H1 (cell line): ENCODE data around the gene CASKIN2. TPM values are rescaled to one million over a fixed set of nuclear protein-coding genes. Genes with fewer than 3 reads are reported as not detected.

ENCODE experiments used
- CTCF ChIA-PET: fragments of 300-600 bp; sonication (Branson Sonifier 250); formaldehyde crosslinking; loops from one replicate; lab custom pipeline; 2021; ENCODE audit not compliant: partially characterized antibody; lab: Charles Lee
- POLR2A ChIA-PET: fragments of 300-600 bp; sonication (Branson Sonifier 250); formaldehyde crosslinking; loops from one replicate; lab custom pipeline; 2021; ENCODE audit warnings: inconsistent platforms; ENCODE audit not compliant: partially characterized antibody; lab: Charles Lee
- DNase-seq, 2 experiments: peaks; one replicate each; pipeline versions ENCODE4 v3.0.0 to v3.0.0-alpha.2; 2010 to 2022; ENCODE audit warnings: low spot score in 2 of 2, low read depth in 1 of 2, mixed read lengths in 1 of 2
- FAIRE-seq: peaks from 2 replicates; lab custom pipeline; 2011; peaks lifted over from hg19 to GRCh38; lab: Jason Lieb, UNC
- H2AFZ ChIP-seq: 2 replicates; pipeline ENCODE4 v1.8.1; 2012; ENCODE audit warnings: low read length, inconsistent platforms
- H2AK5ac ChIP-seq: 2 replicates; pipeline ENCODE4 v1.6.1; 2013; ENCODE audit warnings: low read depth, low read length
- H2BK120ac ChIP-seq: replicated peaks from 2 replicates; pipeline ENCODE3; 2013; ENCODE audit warnings: low read depth, low read length, inconsistent platforms
- H2BK12ac ChIP-seq: 2 replicates; pipeline ENCODE4 v1.6.1; 2013; ENCODE audit warnings: low read depth, low read length
- H2BK15ac ChIP-seq: 2 replicates; pipeline ENCODE4 v1.6.1; 2013; ENCODE audit warnings: low read length
- H2BK20ac ChIP-seq: 2 replicates; pipeline ENCODE4 v1.6.1; 2013; ENCODE audit warnings: low read length
- H2BK5ac ChIP-seq: 2 replicates; pipeline ENCODE4 v1.6.1; 2013; ENCODE audit warnings: low read depth, low read length
- H3K14ac ChIP-seq: 2 replicates; pipeline ENCODE4 v1.6.1; 2013; ENCODE audit warnings: inconsistent platforms; ENCODE audit not compliant: insufficient read length
- H3K18ac ChIP-seq: 2 replicates; pipeline ENCODE4 v1.6.1; 2013; ENCODE audit warnings: low read length; ENCODE audit errors: extremely low read depth
- H3K23ac ChIP-seq: 2 replicates; pipeline ENCODE4 v1.6.1; 2013; ENCODE audit warnings: inconsistent platforms; ENCODE audit not compliant: insufficient read length
- H3K23me2 ChIP-seq: 2 replicates; pipeline ENCODE4 v1.6.1; 2013; ENCODE audit warnings: low read depth, low read length
- H3K27ac ChIP-seq: 2 replicates; pipeline ENCODE4 v1.6.1; 2011; ENCODE audit warnings: low read depth, low read length, inconsistent platforms
- H3K27me3 ChIP-seq, 4 experiments: replicated peaks in 1 of 4; 1 replicate in 1 of 4; 2 replicates in 3 of 4; pipeline versions ENCODE4 v1.6.1 to v1.8.1; 2011 to 2013; ENCODE audit warnings: low read length in 3 of 4, mild to moderate bottlenecking in 3 of 4, inconsistent platforms in 2 of 4, mixed read lengths in 2 of 4, moderate library complexity in 1 of 4; ENCODE audit not compliant: control insufficient read depth in 3 of 4, insufficient read depth in 3 of 4; ENCODE audit errors: extremely low read depth in 1 of 4
- H3K36me3 ChIP-seq, 4 experiments: 2 replicates each; pipeline versions ENCODE4 v1.6.1 to v1.8.1; 2011 to 2013; ENCODE audit warnings: mild to moderate bottlenecking in 4 of 4, low read length in 3 of 4, moderate library complexity in 2 of 4, control low read depth in 1 of 4, inconsistent platforms in 1 of 4; ENCODE audit not compliant: insufficient read depth in 4 of 4, control insufficient read depth in 2 of 4
- H3K4ac ChIP-seq: replicated peaks from 2 replicates; pipeline ENCODE3; 2013; ENCODE audit warnings: low read length, low read depth, mixed read lengths, inconsistent platforms; ENCODE audit not compliant: insufficient read length
- H3K4me1 ChIP-seq, 4 experiments: replicated peaks in 1 of 4; 1 replicate in 1 of 4; 2 replicates in 3 of 4; pipeline versions ENCODE4 v1.6.1 to v1.8.1; 2011 to 2013; ENCODE audit warnings: low read length in 3 of 4, inconsistent platforms in 2 of 4, mixed read lengths in 1 of 4; ENCODE audit not compliant: insufficient read depth in 4 of 4, control insufficient read depth in 3 of 4
- H3K4me2 ChIP-seq, 2 experiments: 2 replicates each; pipeline versions ENCODE4 v1.6.1 to v1.8.1; 2011 to 2013; ENCODE audit warnings: low read depth in 2 of 2, low read length in 2 of 2, control low read depth in 1 of 2, inconsistent platforms in 1 of 2, mild to moderate bottlenecking in 1 of 2; ENCODE audit not compliant: insufficient read depth in 1 of 2
- H3K4me3 ChIP-seq, 4 experiments: fragments of 200-600, 300-600 bp in 1 of 4; sonication (generic), shearing (Covaris generic), sonication (Bioruptor Twin) in 1 of 4; 2 replicates each; pipeline versions ENCODE4 v1.5.1 to v1.8.1; 2011 to 2016; ENCODE audit warnings: low read length in 4 of 4, low read depth in 3 of 4, control low read depth in 2 of 4, inconsistent platforms in 2 of 4, mild to moderate bottlenecking in 2 of 4, mixed read lengths in 1 of 4, moderate library complexity in 1 of 4; ENCODE audit not compliant: insufficient read depth in 2 of 4; ENCODE audit errors: extremely low read depth in 1 of 4
- H3K56ac ChIP-seq: replicated peaks from 2 replicates; pipeline ENCODE3; 2013; ENCODE audit warnings: low read depth, mild to moderate bottlenecking, mixed read lengths, low read length, inconsistent platforms; ENCODE audit not compliant: insufficient read length
- H3K79me1 ChIP-seq: 2 replicates; pipeline ENCODE4 v1.6.1; 2013; ENCODE audit warnings: low read depth, low read length, control low read depth
- H3K79me2 ChIP-seq, 2 experiments: 2 replicates each; pipeline versions ENCODE4 v1.6.1 to v1.8.1; 2012 to 2013; ENCODE audit warnings: low read length in 2 of 2, mild to moderate bottlenecking in 2 of 2, inconsistent platforms in 1 of 2; ENCODE audit not compliant: insufficient read depth in 2 of 2, control insufficient read depth in 1 of 2
- H3K9ac ChIP-seq, 4 experiments: replicated peaks in 1 of 4; 1 replicate in 1 of 4; 2 replicates in 3 of 4; pipeline versions ENCODE4 v1.6.1 to v1.8.1; 2011 to 2013; ENCODE audit warnings: low read depth in 3 of 4, low read length in 3 of 4, control low read depth in 2 of 4, mild to moderate bottlenecking in 2 of 4, moderate library complexity in 2 of 4, inconsistent platforms in 1 of 4; ENCODE audit errors: extremely low read depth in 1 of 4
- H3K9me3 ChIP-seq, 2 experiments: 2 replicates each; pipeline versions ENCODE4 v1.6.1 to v1.8.1; 2012 to 2013; ENCODE audit warnings: mild to moderate bottlenecking in 2 of 2, moderate library complexity in 2 of 2, control low read depth in 1 of 2, inconsistent platforms in 1 of 2, low read depth in 1 of 2, low read length in 1 of 2, mixed read lengths in 1 of 2; ENCODE audit not compliant: insufficient read depth in 2 of 2
- H4K20me1 ChIP-seq, 2 experiments: replicated peaks in 1 of 2; 2 replicates each; pipeline versions ENCODE3 to v1.8.1; 2011 to 2013; ENCODE audit warnings: inconsistent platforms in 2 of 2, low read length in 2 of 2, mild to moderate bottlenecking in 1 of 2; ENCODE audit not compliant: insufficient read depth in 2 of 2, control insufficient read depth in 1 of 2
- H4K5ac ChIP-seq: 2 replicates; pipeline ENCODE4 v1.6.1; 2013; ENCODE audit warnings: low read length, low read depth, mixed read lengths, inconsistent platforms; ENCODE audit not compliant: insufficient read length
- H4K8ac ChIP-seq: 2 replicates; pipeline ENCODE4 v1.8.0; 2013; ENCODE audit warnings: mild to moderate bottlenecking, moderate library complexity, low read length, inconsistent platforms; ENCODE audit not compliant: insufficient read depth; ENCODE audit errors: extremely low read depth
- H4K91ac ChIP-seq: replicated peaks from 2 replicates; pipeline ENCODE3; 2013; ENCODE audit warnings: low read length, mixed read lengths, inconsistent platforms; ENCODE audit not compliant: insufficient read length
- BRCA1 ChIP-seq: IDR thresholded peaks from 2 replicates; pipeline ENCODE4 v1.6.1; 2012; ENCODE audit warnings: low read depth, low read length, improper control_type of control experiment
- CBX5 ChIP-seq: fragments of 300-800, 300-1000 bp; sonication (generic); IDR thresholded peaks from 2 replicates; pipeline ENCODE4 v1.7.1; 2016; ENCODE audit warnings: antibody characterized with exemption, low read length, low read depth
- CREB1 ChIP-seq: IDR thresholded peaks from 2 replicates; pipeline ENCODE4 v1.6.1; 2012; ENCODE audit warnings: inconsistent platforms
- EGR1 ChIP-seq: IDR thresholded peaks from 2 replicates; pipeline ENCODE4 v1.6.1; 2011; ENCODE audit warnings: low read depth, low read length, borderline replicate concordance
- HDAC6 ChIP-seq: IDR thresholded peaks from one replicate; pipeline ENCODE4 v1.7.1; 2012; ENCODE audit warnings: low read depth, mild to moderate bottlenecking, inconsistent platforms, low read length, moderate library complexity
- JUN ChIP-seq: IDR thresholded peaks from 2 replicates; pipeline ENCODE4 v1.6.1; 2011; ENCODE audit warnings: low read depth, mild to moderate bottlenecking, improper control_type of control experiment, low read length
- PHF8 ChIP-seq: fragments of 200-600 bp; sonication (generic); conservative IDR thresholded peaks from 2 replicates; pipeline ENCODE4 v1.7.1; 2012; ENCODE audit warnings: low read depth, mild to moderate bottlenecking, inconsistent platforms, low read length, moderate library complexity
- POU5F1 ChIP-seq: IDR thresholded peaks from 2 replicates; pipeline ENCODE4 v1.6.1; 2011; ENCODE audit warnings: low read depth, mild to moderate bottlenecking, low read length, moderate library complexity
- SIN3A ChIP-seq, 2 experiments: IDR thresholded peaks in 1 of 2; conservative IDR thresholded peaks in 1 of 2; 2 replicates each; pipeline ENCODE4 v1.6.1; 2011 to 2012; ENCODE audit warnings: low read length in 2 of 2, improper control_type of control experiment in 1 of 2, low read depth in 1 of 2, mild to moderate bottlenecking in 1 of 2
- SUZ12 ChIP-seq: fragments of 200-600 bp; sonication (generic); IDR thresholded peaks from 2 replicates; pipeline ENCODE4 v1.6.1; 2012; ENCODE audit warnings: mild to moderate bottlenecking, inconsistent platforms, low read length, moderate library complexity, mixed read lengths
- TAF1 ChIP-seq: IDR thresholded peaks from 2 replicates; pipeline ENCODE4 v1.6.1; 2011; ENCODE audit warnings: mild to moderate bottlenecking, low read depth, low read length
- TAF7 ChIP-seq: optimal IDR thresholded peaks from 2 replicates; pipeline ENCODE3; 2011; ENCODE audit warnings: low read depth, mild to moderate bottlenecking, inconsistent platforms, low read length, moderate library complexity, borderline replicate concordance
- WGBS, 2 experiments: shearing (Covaris generic) in 1 of 2; methylation state at CpG; one replicate each; pipeline versions ENCODE4 v1.1.6 to v1.1.7; 2013 to 2015; ENCODE audit warnings: low lambda C conversion rate in 2 of 2, mixed read lengths in 2 of 2, inconsistent platforms in 1 of 2, low coverage in 1 of 2, missing lambda C conversion rate in 1 of 2; ENCODE audit not compliant: insufficient replicate concordance in 2 of 2, insufficient coverage in 1 of 2, insufficient read length in 1 of 2; ENCODE audit errors: extremely low coverage in 1 of 2, missing lambda C conversion rate in 1 of 2; 5-methylcytosine and 5-hydroxymethylcytosine counted together
- polyA plus RNA-seq, 7 experiments: library from polyadenylated mRNA; depleted of rRNA in 3 of 7; stranded (reverse) in 5 of 7; unstranded in 2 of 7; fragments of >200 nt in 5 of 7; fragments of 200-250 nt in 2 of 7; gene quantifications; 1 replicate in 5 of 7; 2 replicates in 1 of 7; 4 replicates in 1 of 7; pipeline versions ENCODE4 v1.2.1 to v1.2.3, GENCODE V29; 2011 to 2013; ENCODE audit warnings: missing spikeins in 2 of 7, mixed read lengths in 2 of 7
- total RNA-seq: library from RNA; stranded (reverse); fragmentation: NEBNext Ultra II Directional; extraction: Animal tissue kit (Norgen Biotek cat#: 25700); gene quantifications from 2 replicates; pipeline ENCODE4 v1.2.1, GENCODE V29; 2021

The CASKIN2 gene
- total and polyA plus RNA-seq, 2 of the 8 experiments (the other 6 are each of a cell fraction or from before 2014, with no cell fraction given), result 6.7 to 32.3 TPM

DNA sequence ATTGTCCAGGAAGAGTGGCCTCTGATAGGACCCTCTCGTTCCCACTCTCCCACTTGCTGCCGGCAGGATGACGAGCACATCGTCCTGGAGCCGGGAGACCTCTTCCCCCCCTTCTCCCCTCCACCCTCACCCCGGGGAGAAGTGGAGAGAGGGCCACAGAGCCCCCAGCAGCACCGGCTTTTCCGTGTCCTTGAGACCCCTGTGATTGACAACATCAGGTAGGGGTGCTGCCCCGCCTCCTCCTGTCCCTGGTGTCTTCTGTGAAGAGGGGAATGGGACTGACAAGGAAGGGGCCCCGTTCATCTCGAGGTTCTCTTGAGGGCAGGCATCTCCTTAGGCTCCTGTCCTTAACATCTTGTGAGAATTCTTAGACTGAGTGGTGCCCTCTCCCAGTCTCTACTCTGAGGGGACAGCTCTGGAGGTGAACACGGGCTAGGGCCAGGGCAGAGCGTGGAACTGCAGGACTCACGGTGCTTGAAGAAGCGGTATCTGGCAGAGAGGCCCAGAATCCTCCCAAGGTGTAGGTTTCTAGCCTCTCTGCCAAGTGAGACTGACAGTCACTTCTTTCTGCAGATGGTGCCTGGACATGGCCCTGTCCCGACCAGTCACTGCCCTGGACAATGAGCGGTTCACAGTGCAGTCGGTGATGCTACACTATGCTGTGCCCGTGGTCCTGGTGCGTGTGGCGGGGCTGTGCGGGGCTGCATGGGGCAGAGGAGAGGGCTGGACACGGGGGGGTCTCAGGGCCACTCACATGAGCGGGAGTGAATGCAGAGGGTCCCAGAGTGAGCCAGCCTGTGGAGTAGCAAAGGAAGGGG is 26.4 kb downstream of the CASKIN2 start:
- CTCF ChIA-PET, result interaction anchor here (1.2 to 2.0 kb wide), 4 partner anchors 14 to 41 kb away, joined by 4 to 9 read pairs (median 6); no protein-coding TSS in a partner anchor
- H3K27ac ChIP-seq, result no peak overlapping the region
- DNase-seq, result no peak
- H2BK120ac ChIP-seq, result no peak overlapping the region
- POLR2A ChIA-PET, result interaction anchor here (1.3 kb wide), 1 partner anchor 10 kb away, joined by 4 read pairs; no protein-coding TSS in a partner anchor
- H3K56ac ChIP-seq, result no peak overlapping the region
- H2BK12ac ChIP-seq, result no peak overlapping the region
- no peak overlapping the region for H2AFZ ChIP-seq
- no peak overlapping the region for H3K4me3 ChIP-seq
- no peak overlapping the region for H3K18ac ChIP-seq
- H2AK5ac ChIP-seq, result no peak overlapping the region
- H4K91ac ChIP-seq, result no peak overlapping the region
- H3K14ac ChIP-seq, result no peak overlapping the region
- H4K5ac ChIP-seq, result no peak overlapping the region
- H4K20me1 ChIP-seq, result peaks cover 0 to 11% of the 10 kb centered on the region in 2 experiments
- no peaks in the 10 kb centered on the region for H3K9me3 ChIP-seq
- H3K23me2 ChIP-seq, result no peaks in the 10 kb centered on the region
- no peaks in the 10 kb centered on the region for H3K27me3 ChIP-seq
- 92% methylated on average over 17 of the region's 24 CpGs; no CpG with 5 or more reads in 1 of the 2 experiments for WGBS, 2 experiments
- no peak for FAIRE-seq
- H2BK15ac ChIP-seq, result no peak overlapping the region
- no peak overlapping the region; the same call in 1 of the 2 replicates for H2BK5ac ChIP-seq
- no peaks in the 10 kb centered on the region for H3K79me2 ChIP-seq
- H3K23ac ChIP-seq, result no peak overlapping the region
- no peak overlapping the region for H2BK20ac ChIP-seq
- no peaks in the 10 kb centered on the region; the same call in 1 of the 2 replicates for H3K79me1 ChIP-seq
- H3K36me3 ChIP-seq, result peaks cover 0 to 6% (median 4%) of the 10 kb centered on the region in 4 experiments; a peak in 3 of 8 replicates
- no peak overlapping the region; a peak in 1 of 7 replicates for H3K9ac ChIP-seq
- peak overlapping the region; percentile 22; the same call in 1 of the 2 replicates for H4K8ac ChIP-seq
- no peaks in the 10 kb centered on the region; a peak in 1 of 7 replicates for H3K4me1 ChIP-seq
- H3K4me2 ChIP-seq, result no peak overlapping the region
- no peak overlapping the region for H3K4ac ChIP-seq
- TF ChIP-seq TAF7 (no peak), SUZ12 (no peak), PHF8 (no peak), HDAC6 (no peak), POU5F1 (no peak), CREB1 (no peak), SIN3A (conservative IDR thresholded peaks at IDR 0.05 in 1 of 2, IDR thresholded peaks at IDR 0.05 in 1 of 2; ENCODE audit: low read depth in 1 of 2, low read length in 2 of 2) (no peak), JUN (no peak), TAF1 (no peak), BRCA1 (no peak), CBX5 (no peak), EGR1 (no peak)
